HG03575 (cell line): ENCODE measurements around the gene LRTM2.

Experiments
- ATAC-seq: cut with Tn5 transposase; IDR thresholded peaks from one replicate; pipeline ENCODE4 v1.9.1; 2021; ENCODE audit not compliant: unreplicated experiment, insufficient number of reproducible peaks, low FRiP score; ENCODE audit errors: extremely low read depth

The LRTM2 gene

GRCh38 chr12:1851151-1851701 lies 30.9 kb downstream of the LRTM2 start:
- ATAC-seq: no peak

- ATAC-seq: no peak
Observed at GRCh38 chr12:1852076-1852475, 31.7 kb downstream of the LRTM2 start.

GRCh38 chr12:1853716-1854115 lies 33.4 kb downstream of the LRTM2 start:
- ATAC-seq: no peak

GRCh38 chr12:1855241-1855640 lies 34.9 kb downstream of the LRTM2 start:
- ATAC-seq: no peak

- ATAC-seq: no peak
Observed at GRCh38 chr12:1857086-1857485, 36.7 kb downstream of the LRTM2 start.

GRCh38 chr12:1857821-1858220 lies 37.5 kb downstream of the LRTM2 start:
- no peak for ATAC-seq

- no peak for ATAC-seq
Observed at GRCh38 chr12:1858456-1858855, 38.1 kb downstream of the LRTM2 start.

- no peak for ATAC-seq
Observed at GRCh38 chr12:1859643-1860042, 39.3 kb downstream of the LRTM2 start.

- no peak for ATAC-seq
Observed at GRCh38 chr12:1862973-1863372, 42.6 kb downstream of the LRTM2 start.

GRCh38 chr12:1863823-1864222 lies 43.5 kb downstream of the LRTM2 start:
- ATAC-seq: no peak

- ATAC-seq: no peak
Observed at GRCh38 chr12:1864456-1864855, 44.1 kb downstream of the LRTM2 start.

GRCh38 chr12:1864867-1865266 lies 44.5 kb downstream of the LRTM2 start:
- ATAC-seq: no peak

GRCh38 chr12:1865284-1865866 lies 45.0 kb downstream of the LRTM2 start:
- no peak for ATAC-seq

GRCh38 chr12:1869145-1869544 lies 48.8 kb downstream of the LRTM2 start:
- ATAC-seq: no peak

- no peak for ATAC-seq
Observed at GRCh38 chr12:1870086-1870485, 49.7 kb downstream of the LRTM2 start.

- no peak for ATAC-seq
Observed at GRCh38 chr12:1870998-1871917, 50.9 kb downstream of the LRTM2 start.

- no peak for ATAC-seq
Observed at GRCh38 chr12:1872001-1872400, 51.6 kb downstream of the LRTM2 start.

GRCh38 chr12:1872448-1872847 lies 52.1 kb downstream of the LRTM2 start:
- ATAC-seq: no peak

- ATAC-seq: no peak
Observed at GRCh38 chr12:1873531-1874510, 53.5 kb downstream of the LRTM2 start.
